Endothelial cell of umbilical vein (primary cell): ENCODE data around the gene MCTP1. TPM values are rescaled to one million over a fixed set of nuclear protein-coding genes. Genes with fewer than 3 reads are reported as not detected.

Experiments
- BruUV-seq: library from RNA; stranded (reverse); fragments of 400-500 nt; replicated peaks from 2 replicates; lab custom pipeline; 2021; lab: Mats Ljungman, UMichigan
- CTCF ChIA-PET: fragments of 300-600, 350-600 bp; sonication (Branson Sonifier 250); formaldehyde crosslinking; loops from one replicate; lab custom pipeline; 2021; ENCODE audit warnings: antibody characterized with exemption, inconsistent platforms; lab: Charles Lee
- POLR2A ChIA-PET: fragments of 300-600, 350-600 bp; sonication (Branson Sonifier 250); formaldehyde crosslinking; loops from one replicate; lab custom pipeline; 2021; ENCODE audit warnings: antibody characterized with exemption, inconsistent platforms; lab: Charles Lee
- DNase-seq: peaks from one replicate; pipeline ENCODE4 v3.0.0-alpha.2; 2011; ENCODE audit warnings: low read depth, low spot score
- FAIRE-seq: peaks from 2 replicates; lab custom pipeline; 2011; peaks lifted over from hg19 to GRCh38; lab: Jason Lieb, UNC
- H2AFZ ChIP-seq: 2 replicates; pipeline ENCODE4 v1.6.0; 2012; ENCODE audit warnings: low read depth, low read length, control low read depth, inconsistent platforms
- H3K27ac ChIP-seq: 2 replicates; pipeline ENCODE4 v1.5.1; 2011; ENCODE audit warnings: low read depth, mild to moderate bottlenecking, control low read depth, low read length, moderate library complexity; ENCODE audit not compliant: insufficient read depth
- H3K27me3 ChIP-seq, 2 experiments: 2 replicates each; pipeline versions ENCODE4 v1.6.0 to v1.6.1; 2011; ENCODE audit warnings: low read length in 2 of 2, mixed read lengths in 1 of 2; ENCODE audit not compliant: control insufficient read depth in 2 of 2, insufficient read depth in 2 of 2
- H3K36me3 ChIP-seq, 2 experiments: 2 replicates in 1 of 2; 3 replicates in 1 of 2; pipeline ENCODE4 v1.5.1; 2011; ENCODE audit warnings: low read length in 2 of 2, mild to moderate bottlenecking in 1 of 2, moderate library complexity in 1 of 2; ENCODE audit not compliant: control insufficient read depth in 2 of 2, insufficient read depth in 2 of 2; ENCODE audit errors: extremely low read depth in 1 of 2
- H3K4me1 ChIP-seq: 3 replicates; pipeline ENCODE4 v1.5.1; 2011; ENCODE audit warnings: mild to moderate bottlenecking, low read length; ENCODE audit not compliant: control insufficient read depth, insufficient read depth; ENCODE audit errors: extremely low read depth
- H3K4me2 ChIP-seq: 2 replicates; pipeline ENCODE4 v1.6.1; 2011; ENCODE audit warnings: low read length, control low read depth, mixed read lengths; ENCODE audit not compliant: insufficient read depth
- H3K4me3 ChIP-seq, 3 experiments: fragments of 200-600 bp in 1 of 3; sonication (generic), shearing (Covaris generic) in 1 of 3; replicated peaks in 1 of 3; 2 replicates each; pipeline ENCODE4 v1.5.1; 2011 to 2016; ENCODE audit warnings: control low read depth in 3 of 3, low read length in 3 of 3, mild to moderate bottlenecking in 2 of 3, inconsistent platforms in 1 of 3, low read depth in 1 of 3, moderate library complexity in 1 of 3; ENCODE audit not compliant: insufficient read depth in 1 of 3
- H3K79me2 ChIP-seq: 2 replicates; pipeline ENCODE4 v1.6.0; 2012; ENCODE audit warnings: low read length, inconsistent platforms; ENCODE audit not compliant: control insufficient read depth, insufficient read depth
- H3K9ac ChIP-seq: replicated peaks from 2 replicates; pipeline ENCODE3; 2011; ENCODE audit warnings: low read length, control low read depth; ENCODE audit not compliant: insufficient read depth; ENCODE audit errors: extremely low read depth
- H3K9me1 ChIP-seq: replicated peaks from 3 replicates; pipeline ENCODE4 v1.6.0; 2011; ENCODE audit warnings: mild to moderate bottlenecking, low read length; ENCODE audit not compliant: control insufficient read depth, insufficient read depth; ENCODE audit errors: extremely low read depth
- H3K9me3 ChIP-seq: replicated peaks from 2 replicates; pipeline ENCODE4 v1.5.1; 2012; ENCODE audit warnings: low read length, inconsistent platforms; ENCODE audit not compliant: control insufficient read depth, insufficient read depth
- H4K20me1 ChIP-seq: replicated peaks from 2 replicates; pipeline ENCODE3; 2011; ENCODE audit warnings: mild to moderate bottlenecking, low read length; ENCODE audit not compliant: control insufficient read depth, insufficient read depth; ENCODE audit errors: extremely low read depth
- CTCF ChIP-seq, 2 donors: IDR thresholded peaks; 1 replicate in 1 of 2; 2 replicates in 1 of 2; pipeline ENCODE4 v1.5.1; 2011; ENCODE audit warnings: low read length in 2 of 2, mild to moderate bottlenecking in 2 of 2, moderate library complexity in 2 of 2, control low read depth in 1 of 2, inconsistent platforms in 1 of 2, low read depth in 1 of 2; ENCODE audit not compliant: insufficient read depth in 1 of 2; ENCODE audit errors: extremely low read depth in 1 of 2
- EZH2 ChIP-seq: IDR thresholded peaks from 2 replicates; pipeline ENCODE4 v1.6.1; 2012; ENCODE audit warnings: borderline replicate concordance, low read depth, mild to moderate bottlenecking, moderate library complexity, low read length, inconsistent platforms; ENCODE audit not compliant: severe bottlenecking
- FOS ChIP-seq: IDR thresholded peaks from 2 replicates; pipeline ENCODE4 v1.6.1; 2011; ENCODE audit warnings: mild to moderate bottlenecking, low read length, moderate library complexity, borderline replicate concordance; ENCODE audit not compliant: insufficient read depth
- GATA2 ChIP-seq: IDR thresholded peaks from 2 replicates; pipeline ENCODE4 v1.7.0; 2011; ENCODE audit warnings: low read depth, mild to moderate bottlenecking, moderate library complexity, mixed read lengths, low read length; ENCODE audit not compliant: insufficient read length, insufficient read depth
- JUN ChIP-seq: IDR thresholded peaks from 2 replicates; pipeline ENCODE4 v1.6.1; 2011; ENCODE audit warnings: borderline replicate concordance, low read depth; ENCODE audit not compliant: insufficient read length, insufficient read depth
- MAX ChIP-seq: IDR thresholded peaks from 2 replicates; pipeline ENCODE4 v1.6.1; 2011; ENCODE audit not compliant: insufficient read depth, insufficient read length
- MYC ChIP-seq: IDR thresholded peaks from one replicate; pipeline ENCODE4 v1.6.1; 2011; ENCODE audit warnings: mild to moderate bottlenecking, low read depth, low read length
- POLR2A ChIP-seq: IDR thresholded peaks from 2 replicates; pipeline ENCODE4 v1.6.1; 2012; ENCODE audit warnings: low read depth, mild to moderate bottlenecking, control low read depth, low read length
- POLR2AphosphoS5 ChIP-seq: IDR thresholded peaks from 2 replicates; pipeline ENCODE4 v1.6.1; 2012; ENCODE audit warnings: low read depth, mild to moderate bottlenecking, control low read depth, low read length, moderate library complexity; ENCODE audit not compliant: insufficient read depth
- dilution Hi-C: fragments of 300-500 bp; cut with MboI; formaldehyde crosslinking; loops from one replicate; pipeline ENCODE4 v1.15.0; 2019; ENCODE audit warnings: low sequenced_read_pairs; ENCODE audit not compliant: extremely low pct_ligation_motif_present
- intact Hi-C: fragments of 100-400 bp; cut with micrococcal nuclease; formaldehyde crosslinking; loops from one replicate; pipeline ENCODE4 v1.10.0; 2022
- polyA plus RNA-seq, 4 experiments: library from polyadenylated mRNA; depleted of rRNA in 3 of 4; stranded (reverse) in 3 of 4; unstranded in 1 of 4; fragments of >200 nt; gene quantifications; 2 replicates each; pipeline versions ENCODE4 v1.2.1 to v1.2.3, GENCODE V29; 2011 to 2012; ENCODE audit warnings: missing spikeins in 1 of 4
- total RNA-seq: library from RNA; stranded (reverse); gene quantifications from 2 replicates; pipeline ENCODE4 v1.2.3, GENCODE V29; 2021

Gene MCTP1
- total and polyA plus RNA-seq, 2 donors (not counting 3 experiments of a cell fraction or from before 2014, with no cell fraction given): 79.3 to 203 TPM

- TF ChIP-seq JUN: no peak
- no peak for TF ChIP-seq MAX
- TF ChIP-seq POLR2AphosphoS5: no peak
- TF ChIP-seq EZH2: no peak
- TF ChIP-seq CTCF (IDR thresholded peaks at IDR 0.05; ENCODE audit: extremely low read depth in 1 of 2, insufficient read depth in 1 of 2, low read depth in 1 of 2, low read length in 2 of 2): no peak
- TF ChIP-seq GATA2: no peak
- TF ChIP-seq FOS: no peak
- TF ChIP-seq MYC: no peak
- TF ChIP-seq POLR2A: no peak
- peak; percentile 73 for DNase-seq
- no peak for FAIRE-seq
Observed at GRCh38 chr5:95076395-95077185, 208.3 kb downstream of the MCTP1 start.

More at GRCh38 chr5:95076395-95077185, 208.3 kb downstream of the MCTP1 start:
- ChIA-PET POLR2A (interaction anchor here (0.6 to 1.0 kb wide), 3 partner anchors 103 to 619 kb away, joined by 3 to 4 read pairs (median 3); no protein-coding TSS in a partner anchor), CTCF (interaction anchor here (0.5 to 0.6 kb wide), 2 partner anchors 961 to 1205 kb away, joined by 3 read pairs; no protein-coding TSS in a partner anchor)
- Histone ChIP-seq H3K79me2 (peaks cover 75% of the 10 kb centered on the region), H3K4me3 (peak overlapping the region in 2 of 3 experiments; percentile 12 to 72), H3K9ac (peak overlapping the region; percentile 73), H4K20me1 (peaks cover 7% of the 10 kb centered on the region), H3K9me1 (no peaks in the 10 kb centered on the region), H3K27ac (peak overlapping the region; percentile 79), H3K36me3 (peaks cover 0 to 2% of the 10 kb centered on the region in 2 experiments), H2AFZ (no peak overlapping the region), H3K4me2 (peak overlapping the region; percentile 94), H3K9me3 (no peaks in the 10 kb centered on the region), H3K4me1 (peaks cover 26% of the 10 kb centered on the region), H3K27me3 (no peaks in the 10 kb centered on the region)
- TSS peak; percentile 23 for BruUV-seq
- intact Hi-C loops: loop anchor here (2.0 kb wide), 2 partner anchors 108 to 140 kb away; no protein-coding TSS in a partner anchor
- dilution Hi-C loops: no loop called here
